GM13976 (cell line): ENCODE data around the gene TMEM169.

ENCODE experiments used
- DNase-seq: peaks from one replicate; pipeline ENCODE4 v3.0.0; 2012; ENCODE audit warnings: low spot score
- CTCF ChIP-seq: IDR thresholded peaks from 2 replicates; pipeline ENCODE4 v1.5.1; 2012; ENCODE audit warnings: borderline replicate concordance, mild to moderate bottlenecking; ENCODE audit not compliant: insufficient read depth; ENCODE audit errors: extremely low read depth, missing control alignments, control extremely low read depth
- in situ Hi-C: fragments of 300-500 bp; cut with MboI; formaldehyde crosslinking; loops from one replicate; pipeline ENCODE4 v1.12.0; 2022; ENCODE audit warnings: low sequenced_read_pairs, mixed read lengths, inconsistent platforms; ENCODE audit not compliant: unreplicated experiment

The TMEM169 gene

GRCh38 chr2:216119146-216119545, 37.4 kb downstream of the TMEM169 start:
- no peak for DNase-seq
- no peak for TF ChIP-seq CTCF
- in situ Hi-C loops: no loop called here

GRCh38 chr2:216119986-216120385, 38.3 kb downstream of the TMEM169 start:
- no peak for TF ChIP-seq CTCF
- in situ Hi-C loops: no loop called here

GRCh38 chr2:216121255-216121654, 39.5 kb downstream of the TMEM169 start:
- no peak for DNase-seq
- in situ Hi-C loops: no loop called here
- TF ChIP-seq CTCF: no peak

More at GRCh38 chr2:216119986-216120385, 38.3 kb downstream of the TMEM169 start:
- no peak for DNase-seq

- no peak for DNase-seq
- no peak for TF ChIP-seq CTCF
- in situ Hi-C loops: no loop called here
Measured at GRCh38 chr2:216126943-216127342, 45.2 kb downstream of the TMEM169 start.

- in situ Hi-C loops: no loop called here
- no peak for TF ChIP-seq CTCF
- DNase-seq: no peak
Measured at GRCh38 chr2:216130346-216130971, 48.7 kb downstream of the TMEM169 start.

- in situ Hi-C loops: no loop called here
- TF ChIP-seq CTCF: no peak
- DNase-seq: no peak
Measured at GRCh38 chr2:216131175-216131926, 49.6 kb downstream of the TMEM169 start.

GRCh38 chr2:216132585-216132984, 50.9 kb downstream of the TMEM169 start:
- in situ Hi-C loops: no loop called here
- TF ChIP-seq CTCF: no peak
- no peak for DNase-seq
